Stimulated activated CD4-positive, alpha-beta T cell treated with anti-CD3 and anti-CD28 coated beads, Interleukin-15, amount 100 ng/mL, for 1 hour (primary cell): ENCODE measurements around the gene FCAMR.

Source experiments
- DNase-seq, 2 donors: peaks; one replicate each; pipeline ENCODE4 v3.0.0-alpha.2; 2020; ENCODE audit warnings: low read depth in 1 of 2, low spot score in 1 of 2

FCAMR gene

DNA sequence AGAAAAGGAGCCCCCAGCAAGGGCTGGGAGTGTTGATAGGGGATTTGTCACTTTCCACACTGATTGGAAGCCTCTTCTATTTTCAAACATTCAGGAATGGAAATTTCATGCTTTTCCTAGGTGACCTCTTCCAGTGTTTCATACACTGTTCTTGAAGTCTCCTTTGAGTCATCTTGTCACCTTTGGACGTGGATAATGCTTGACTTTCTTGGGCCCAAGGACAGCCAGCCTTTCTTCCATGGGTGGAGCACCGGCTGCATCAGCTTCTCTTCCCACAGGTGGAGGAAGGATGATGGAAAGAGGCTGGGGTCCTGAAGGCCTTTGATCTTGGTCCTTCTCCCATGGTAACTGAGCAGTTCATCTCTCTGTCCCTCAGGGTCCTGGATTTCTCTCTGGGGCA is 12.1 kb downstream of the FCAMR start:
- no peak for DNase-seq

DNA sequence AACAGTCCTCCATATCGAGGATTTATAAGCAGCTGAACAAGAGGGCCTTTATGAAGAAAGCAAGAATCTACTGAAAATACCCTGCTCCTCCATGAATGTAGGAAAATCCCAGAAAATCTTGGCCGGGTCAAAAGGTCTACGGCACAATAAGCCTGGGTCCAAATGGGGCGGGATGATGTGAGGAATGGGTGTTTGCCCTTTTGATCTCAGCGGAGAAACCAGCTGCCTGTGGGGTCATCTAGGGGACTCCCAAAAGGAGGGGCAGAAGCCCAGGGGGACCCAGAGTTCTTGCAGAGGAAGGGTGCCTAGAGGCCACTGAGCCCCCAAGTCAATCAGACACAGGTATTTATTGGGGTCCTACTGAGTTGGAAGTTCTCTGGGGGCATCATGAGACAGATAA is 12.6 kb downstream of the FCAMR start:
- no peak for DNase-seq

DNA sequence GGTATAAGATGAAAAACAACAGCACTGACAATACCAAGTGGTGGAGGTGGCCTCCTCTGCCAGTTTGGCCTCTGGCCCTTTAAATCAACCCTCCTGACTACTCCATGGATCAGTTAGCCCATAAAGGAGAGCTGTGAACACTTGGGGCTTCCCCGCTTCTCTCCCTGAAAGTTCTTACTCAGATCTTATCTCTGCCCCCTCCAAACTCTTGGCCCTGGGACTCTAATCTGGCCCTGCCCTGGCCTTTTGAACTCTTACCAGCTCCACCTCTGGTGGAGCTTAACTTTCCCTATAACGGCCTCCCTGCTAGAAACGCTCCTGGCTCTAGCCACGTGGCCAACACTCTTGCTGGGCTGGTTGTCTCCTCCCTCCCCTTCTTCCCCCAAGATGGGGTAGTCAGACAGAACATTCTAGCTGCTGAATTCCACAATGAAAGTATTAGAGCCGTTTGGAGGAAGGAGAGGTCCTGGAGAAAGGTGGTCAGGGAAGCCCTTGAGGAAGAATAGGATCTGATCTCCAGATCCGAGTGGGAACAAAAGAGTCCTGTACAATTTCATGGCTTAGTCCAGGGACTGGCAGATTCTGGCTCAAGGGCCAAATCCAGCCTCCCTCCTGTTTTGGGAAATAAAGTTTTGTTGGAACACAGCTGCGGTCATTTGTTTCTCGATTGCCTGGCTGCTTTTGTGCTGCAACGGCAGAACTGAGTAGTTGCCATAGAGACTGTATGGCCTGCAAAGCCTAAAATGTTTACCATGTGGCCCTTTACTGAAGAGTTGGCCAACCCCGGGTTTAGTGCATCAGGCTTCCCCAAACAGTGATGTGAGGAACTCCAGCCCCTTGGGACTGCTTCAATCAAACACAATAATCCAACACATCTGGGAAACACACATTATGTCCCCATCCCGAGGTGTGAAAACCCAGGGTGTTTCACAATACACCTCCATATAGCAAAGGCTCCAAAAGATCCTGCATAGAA is 14.5 kb downstream of the FCAMR start:
- DNase-seq = no peak

DNA sequence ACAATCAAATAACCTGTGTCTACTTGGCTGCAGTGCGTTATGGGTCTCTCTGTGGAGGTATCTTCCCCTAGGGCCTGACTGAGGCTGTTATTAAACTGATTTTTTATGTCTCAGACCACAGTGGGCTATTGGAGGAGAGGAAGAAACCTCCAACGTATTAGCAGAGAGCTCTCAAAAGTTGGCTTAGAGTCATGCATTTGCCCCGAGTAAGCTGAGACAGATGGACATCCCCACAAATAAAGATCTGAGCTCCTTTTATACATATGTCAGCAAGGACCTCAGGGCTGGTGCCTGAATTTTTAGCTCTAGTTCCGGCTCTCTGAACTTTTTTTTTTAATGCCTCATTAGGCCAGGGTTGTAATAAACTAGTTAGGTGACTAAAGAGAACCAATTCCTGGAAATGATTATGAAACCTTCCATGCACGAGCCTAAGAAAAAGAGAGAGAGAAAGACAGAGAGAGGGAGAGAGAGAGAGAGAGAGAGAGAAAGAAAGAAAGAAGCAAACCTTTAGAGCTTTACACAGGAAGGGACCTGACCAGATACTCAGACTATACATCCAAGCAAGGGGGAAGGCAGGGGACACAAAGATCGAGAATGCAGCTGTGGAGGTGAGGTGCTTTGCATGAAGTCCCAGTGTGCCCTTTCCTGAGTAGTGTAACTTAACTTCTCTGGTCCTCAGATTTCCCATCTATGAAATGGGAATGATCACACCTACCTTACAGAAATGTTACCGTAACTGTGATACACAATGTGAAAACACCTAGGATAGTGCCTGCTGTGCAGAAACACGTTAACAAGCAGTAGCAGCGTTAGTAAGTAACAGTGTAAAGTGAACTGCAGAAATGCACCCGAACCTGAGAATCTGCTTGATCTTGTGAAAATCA is 15.6 kb downstream of the FCAMR start:
- DNase-seq = no peak

DNA sequence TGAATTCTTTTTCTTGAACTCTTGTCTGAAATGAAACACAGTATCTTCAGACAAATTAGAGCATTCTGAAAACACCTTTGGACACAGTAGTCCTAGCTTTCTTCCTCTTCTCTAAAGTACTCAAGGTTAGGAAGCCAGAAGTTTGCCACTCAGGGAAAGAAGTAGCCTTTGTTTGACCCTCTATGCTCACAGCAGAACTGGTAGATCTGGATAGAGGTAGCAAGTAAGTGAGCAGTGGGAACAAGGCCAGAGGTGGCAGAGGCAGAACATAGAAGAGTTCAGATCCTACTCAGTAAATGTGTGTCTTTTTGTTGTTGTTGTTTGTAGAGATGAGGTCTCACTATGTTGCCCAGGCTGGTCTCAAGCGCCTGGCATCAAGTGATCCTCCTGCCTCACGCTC is 16.6 kb downstream of the FCAMR start:
- no peak for DNase-seq

DNA sequence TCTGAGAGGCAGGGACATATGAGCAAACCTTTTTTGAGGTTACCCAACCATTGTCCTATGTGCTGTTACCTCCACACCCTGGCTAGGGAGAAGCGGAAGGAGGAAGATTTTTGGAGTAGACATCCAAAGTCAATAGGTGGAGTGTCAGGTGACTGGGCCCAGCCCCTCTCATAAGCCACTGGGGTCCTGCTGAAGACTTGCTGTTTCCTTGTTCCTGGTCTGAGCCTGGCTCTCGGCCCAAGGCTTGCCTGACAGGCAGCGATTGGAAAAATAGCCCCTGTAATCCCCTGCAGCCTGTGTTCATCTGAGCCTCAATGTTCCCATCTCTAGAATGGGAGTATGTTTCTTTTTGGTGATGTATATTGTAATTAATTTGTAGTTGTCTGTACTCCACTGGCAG is 17.1 kb downstream of the FCAMR start:
- no peak for DNase-seq

DNA sequence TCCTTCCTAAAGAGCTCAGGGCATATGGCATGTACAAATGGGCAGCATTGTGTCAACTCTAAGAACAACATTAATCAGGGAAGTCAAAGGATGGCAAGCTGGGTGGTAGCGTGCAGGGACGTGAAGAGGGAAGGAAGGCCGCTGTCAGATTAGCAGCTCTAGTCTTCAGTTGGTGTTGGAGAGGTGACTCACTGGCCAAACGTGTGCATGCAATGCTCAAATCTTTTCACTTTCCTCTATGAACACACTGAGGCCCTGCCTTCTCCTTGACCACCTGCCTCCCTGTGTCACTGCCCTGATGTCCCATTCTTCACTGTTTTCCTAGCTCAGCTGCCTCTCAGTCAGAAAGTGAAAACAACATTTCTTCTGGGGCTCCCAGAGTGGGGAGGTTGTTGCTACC is 18.1 kb downstream of the FCAMR start:
- no peak for DNase-seq

DNA sequence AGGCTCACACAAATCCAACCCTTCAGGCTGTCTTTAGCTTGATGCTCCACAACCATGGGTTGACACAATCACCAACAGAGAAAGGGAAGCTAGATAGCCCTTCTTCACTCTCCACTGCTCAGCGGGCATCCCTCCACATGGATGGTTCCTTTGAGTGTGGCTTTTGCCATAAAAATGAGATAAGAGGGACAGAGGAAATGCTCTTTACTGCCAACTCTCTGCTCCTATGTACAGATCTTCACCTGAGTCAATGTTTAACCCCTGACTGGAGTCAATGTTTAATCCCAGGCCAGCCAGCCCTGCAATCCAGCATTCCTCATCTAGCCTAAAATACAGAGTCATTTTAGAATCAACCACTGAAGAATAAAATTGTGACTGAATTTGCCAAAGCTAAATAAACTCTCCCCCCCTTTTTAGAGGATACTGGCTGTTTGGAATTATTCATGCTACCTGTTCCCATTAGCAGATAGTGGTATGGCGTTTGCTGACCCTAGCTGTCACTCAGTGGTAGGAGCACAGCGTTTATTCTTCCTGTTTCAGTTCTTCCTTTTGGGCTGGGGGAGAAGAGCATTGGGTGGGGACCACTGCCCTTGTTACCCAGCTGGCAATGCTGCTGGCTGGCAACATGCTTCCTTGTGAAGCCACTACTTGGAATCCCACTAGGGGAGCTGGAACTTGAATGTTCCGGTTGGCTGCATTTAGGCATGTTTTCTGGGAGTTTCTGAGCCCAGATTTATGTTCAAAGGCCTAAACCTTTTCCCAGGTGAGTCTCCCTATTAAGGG is 18.8 kb downstream of the FCAMR start:
- no peak for DNase-seq

DNA sequence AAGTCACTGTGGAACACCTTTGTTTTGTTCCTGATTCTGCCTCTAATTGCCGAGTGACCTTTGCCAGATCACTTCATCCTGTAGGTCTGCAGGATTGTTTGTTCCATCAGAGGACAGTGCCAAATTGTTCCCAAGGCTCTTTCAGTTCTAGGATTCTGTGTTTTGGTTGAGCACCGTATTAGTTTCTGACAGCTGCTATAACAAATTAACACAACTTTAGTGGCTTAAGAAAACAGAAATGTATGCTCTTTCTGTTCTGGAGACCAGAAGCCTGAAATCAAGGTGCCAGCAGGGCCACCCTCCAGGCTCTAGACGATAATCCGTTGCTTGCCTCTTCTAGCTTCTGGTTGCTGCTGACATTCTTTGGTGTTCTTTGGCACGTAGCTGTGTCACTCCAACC is 20.6 kb downstream of the FCAMR start:
- DNase-seq = no peak

DNA sequence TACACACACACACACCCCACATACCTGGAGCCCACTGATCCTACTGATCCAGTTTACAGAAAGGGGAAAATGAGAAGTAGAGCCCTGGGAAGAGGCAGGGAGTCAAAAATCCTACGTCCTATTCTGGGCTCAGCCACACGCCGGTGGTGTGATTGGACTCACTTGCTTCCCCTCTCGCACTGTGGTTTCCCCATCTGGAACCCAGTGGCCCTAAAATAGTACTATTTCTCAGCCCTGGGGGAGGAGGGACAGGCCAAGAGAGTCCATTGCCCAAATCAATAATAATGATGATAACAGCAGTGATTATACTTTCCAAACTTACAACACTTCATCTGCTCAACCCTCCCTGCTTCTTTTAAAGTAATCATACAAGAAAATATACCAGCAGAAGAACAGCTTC is 21.1 kb downstream of the FCAMR start:
- no peak for DNase-seq

DNA sequence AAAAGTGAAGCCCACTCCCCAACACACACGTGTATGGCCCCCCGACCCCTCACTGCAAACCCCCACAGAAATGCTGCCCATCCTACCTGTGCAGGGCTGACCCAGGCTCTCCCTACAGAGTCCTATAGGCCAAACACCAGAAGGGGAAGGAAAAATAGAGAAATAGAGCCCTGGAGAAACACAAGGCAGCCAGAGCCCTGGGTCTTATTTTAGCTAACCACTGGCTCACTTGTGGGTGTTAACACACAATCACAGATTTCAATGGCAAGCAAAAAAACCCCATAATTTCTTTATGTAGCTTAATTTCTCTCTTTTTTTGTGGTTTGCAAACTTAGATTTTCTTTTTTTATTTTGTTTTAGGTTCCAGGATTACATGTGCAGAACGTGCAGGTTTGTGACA is 23.0 kb downstream of the FCAMR start:
- DNase-seq = no peak

DNA sequence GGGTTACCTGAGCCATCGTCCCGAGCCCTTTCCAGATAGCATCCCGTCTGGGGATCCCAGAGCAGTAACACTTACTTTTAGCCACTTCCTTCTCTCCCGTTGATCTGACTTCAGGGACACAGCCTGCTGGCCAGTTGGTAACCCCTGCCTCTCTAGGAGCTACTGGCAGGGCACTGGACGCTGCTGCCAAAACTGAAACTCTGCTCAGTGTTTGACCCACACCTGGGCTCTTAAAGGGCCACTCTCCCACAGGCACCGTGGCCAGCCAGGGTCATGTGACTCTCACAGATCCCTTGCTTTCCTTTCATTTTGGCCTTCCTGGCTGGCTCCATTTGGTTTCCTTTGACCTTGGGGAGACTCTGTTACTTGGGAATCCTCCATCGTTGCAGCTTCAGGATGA is 24.0 kb downstream of the FCAMR start, which contains the start of gene PIGR:
TSS of gene PIGR (minus strand) at position 206 of the 400 bp plus-strand sequence. CDS start 5,935 bp downstream, outside the sequence.
- no peak for DNase-seq

DNA sequence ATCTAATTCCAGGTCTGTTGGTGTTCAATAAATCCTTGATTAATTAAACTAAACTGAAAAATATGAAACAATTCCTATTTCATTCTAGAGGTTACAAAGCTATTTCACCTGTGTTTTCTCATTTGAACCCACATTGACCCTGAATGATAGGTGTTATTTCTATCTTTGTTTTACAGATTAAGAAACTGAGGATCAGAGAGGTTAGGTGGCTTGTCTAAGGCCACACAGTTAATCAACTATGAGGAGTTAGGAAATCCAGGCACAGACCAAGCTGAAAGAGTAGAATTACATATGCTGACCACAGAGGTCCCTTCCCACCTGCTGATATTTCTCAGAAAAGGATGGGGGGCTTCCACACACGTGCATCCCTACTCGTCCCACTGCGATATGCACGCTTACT is 24.5 kb downstream of the FCAMR start:
- no peak for DNase-seq

DNA sequence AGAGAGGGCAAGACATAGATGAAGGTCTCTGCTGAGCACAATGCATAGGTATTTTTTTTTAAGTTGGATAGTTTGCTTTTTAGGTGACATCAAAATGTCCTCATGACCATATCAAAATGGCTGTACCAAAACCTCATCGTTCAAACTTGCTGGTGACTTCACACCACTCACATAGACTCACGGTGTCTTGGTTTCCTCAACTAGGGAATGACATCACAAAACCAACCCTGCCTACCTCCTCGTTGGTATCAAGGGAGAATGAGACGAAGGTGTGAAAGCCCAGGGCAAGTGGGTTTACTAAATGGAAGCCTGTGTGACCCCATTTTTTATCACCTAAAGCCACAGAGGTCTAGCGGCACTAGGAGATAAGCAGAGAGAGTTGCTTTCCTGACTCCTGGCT is 25.6 kb downstream of the FCAMR start:
- no peak for DNase-seq

DNA sequence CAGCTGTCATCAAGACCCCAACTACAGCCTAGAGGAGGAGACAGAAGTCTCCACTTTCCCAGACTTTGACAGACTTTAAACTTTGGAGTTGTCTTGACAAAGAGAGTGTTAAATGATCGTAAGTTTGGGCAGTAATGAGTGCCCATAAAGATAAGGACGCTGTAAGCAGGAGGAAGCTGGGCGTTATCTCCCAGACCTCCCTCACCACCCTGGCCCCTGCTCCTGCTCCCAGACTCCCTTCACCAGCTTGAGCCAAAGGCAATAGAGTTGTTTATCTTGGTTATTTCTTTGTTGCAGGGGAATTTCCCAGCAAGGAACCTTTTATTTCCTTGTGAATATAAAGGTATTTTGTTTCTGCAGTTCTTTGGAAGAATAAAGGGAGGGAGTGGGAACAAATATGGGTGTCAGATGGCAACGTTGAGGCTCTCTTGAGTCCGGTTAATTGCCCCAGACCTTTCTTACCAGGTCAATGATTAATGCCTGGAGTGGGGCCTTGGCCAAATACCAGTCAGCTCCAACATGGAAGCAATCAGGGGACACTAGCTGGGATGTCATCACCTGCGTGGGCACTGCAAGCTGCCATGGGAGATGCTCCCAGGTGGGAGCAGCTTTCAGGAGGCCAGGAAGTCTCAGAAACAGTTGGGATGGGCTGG is 28.4 kb downstream of the FCAMR start:
- DNase-seq = no peak

DNA sequence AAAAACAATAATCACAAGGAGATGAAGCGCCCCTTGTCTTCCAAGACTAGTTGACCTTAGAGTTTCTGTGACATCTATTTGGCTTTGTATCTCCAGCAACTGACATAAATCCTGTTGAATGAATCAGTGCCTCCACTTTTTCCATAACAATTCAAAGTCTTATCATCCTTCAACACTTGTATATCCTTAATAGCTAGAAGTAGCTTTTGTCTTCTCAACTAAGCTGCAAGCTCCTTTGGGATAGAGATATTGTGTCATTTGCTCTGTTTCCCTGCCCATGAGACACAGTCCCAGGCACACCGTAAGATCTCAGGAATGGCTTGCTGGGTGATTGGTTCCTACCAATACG is 29.7 kb downstream of the FCAMR start:
- no peak for DNase-seq

DNA sequence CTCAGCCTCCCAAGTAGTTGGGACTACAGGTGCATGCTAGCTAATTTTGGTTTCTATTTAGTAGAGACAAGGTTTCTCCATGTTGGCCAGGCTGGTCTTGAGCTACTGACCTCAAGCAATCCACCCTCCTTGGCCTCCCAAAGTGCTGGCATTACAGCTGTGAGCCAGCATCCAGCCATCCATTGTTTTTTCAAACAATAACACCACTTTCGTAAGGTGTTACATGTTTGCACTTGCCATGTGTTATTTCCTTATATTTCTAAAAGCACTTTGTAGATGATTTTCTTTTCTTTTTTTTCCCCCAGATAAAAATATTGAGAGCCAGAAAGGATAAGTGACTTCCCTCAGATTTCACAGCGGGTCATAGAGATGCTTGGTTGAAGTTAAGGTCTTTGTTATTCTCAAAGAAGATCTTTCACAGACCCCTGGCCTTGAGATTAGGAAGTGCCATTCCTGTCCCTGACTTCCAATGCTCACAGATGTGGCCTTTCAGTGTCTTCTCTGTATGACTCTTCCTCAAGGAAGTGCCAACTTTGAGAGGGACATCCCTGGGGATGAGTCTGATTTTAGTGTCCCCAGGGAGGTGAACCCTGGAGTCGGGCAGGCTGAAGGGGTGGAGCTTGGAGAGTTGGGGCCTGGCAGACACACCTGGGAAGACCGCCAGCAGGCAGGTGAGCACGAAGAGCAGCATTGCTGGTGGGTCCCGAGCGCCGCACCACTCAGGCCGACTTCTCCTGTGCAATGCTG is 30.2 kb downstream of the FCAMR start:
- no peak for DNase-seq

DNA sequence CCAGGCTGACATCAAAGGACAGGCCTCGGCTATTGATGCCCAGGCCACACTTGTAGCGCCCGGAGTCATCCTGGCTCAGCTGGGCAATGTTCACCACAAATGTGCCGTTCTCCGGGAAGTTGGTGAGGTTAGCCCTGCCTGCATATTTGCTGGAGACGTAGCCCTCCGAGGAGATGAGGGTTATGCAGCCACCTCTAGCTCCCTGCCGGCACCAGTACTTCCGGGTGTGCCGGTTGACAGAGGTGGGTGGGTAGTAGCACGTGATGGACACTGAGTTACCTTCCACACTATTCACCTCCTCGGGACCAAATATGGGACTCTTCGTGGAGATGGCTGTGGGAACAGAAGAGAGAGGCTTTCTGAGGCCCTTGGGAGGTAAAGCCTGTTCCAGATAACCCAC is 31.1 kb downstream of the FCAMR start:
- DNase-seq = no peak

DNA sequence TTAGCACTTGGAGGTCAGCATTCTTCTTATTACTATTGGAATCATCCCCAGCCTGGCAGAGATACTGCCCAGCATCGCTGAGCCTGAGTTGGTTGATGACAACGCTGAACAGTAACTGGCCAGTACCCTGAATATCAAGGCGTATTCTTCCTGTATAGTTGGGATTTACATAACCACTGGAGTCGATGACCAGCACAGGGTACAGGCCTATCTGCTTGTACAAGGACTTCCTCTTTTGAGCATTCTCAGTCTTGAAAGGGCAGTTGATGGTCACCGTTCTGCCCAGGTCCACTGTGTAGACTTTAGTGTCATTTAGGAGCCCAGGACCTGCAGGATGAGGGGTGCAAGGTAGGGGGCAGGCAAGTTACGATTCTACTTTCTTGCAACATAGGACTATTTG is 32.8 kb downstream of the FCAMR start:
- DNase-seq = no peak

DNA sequence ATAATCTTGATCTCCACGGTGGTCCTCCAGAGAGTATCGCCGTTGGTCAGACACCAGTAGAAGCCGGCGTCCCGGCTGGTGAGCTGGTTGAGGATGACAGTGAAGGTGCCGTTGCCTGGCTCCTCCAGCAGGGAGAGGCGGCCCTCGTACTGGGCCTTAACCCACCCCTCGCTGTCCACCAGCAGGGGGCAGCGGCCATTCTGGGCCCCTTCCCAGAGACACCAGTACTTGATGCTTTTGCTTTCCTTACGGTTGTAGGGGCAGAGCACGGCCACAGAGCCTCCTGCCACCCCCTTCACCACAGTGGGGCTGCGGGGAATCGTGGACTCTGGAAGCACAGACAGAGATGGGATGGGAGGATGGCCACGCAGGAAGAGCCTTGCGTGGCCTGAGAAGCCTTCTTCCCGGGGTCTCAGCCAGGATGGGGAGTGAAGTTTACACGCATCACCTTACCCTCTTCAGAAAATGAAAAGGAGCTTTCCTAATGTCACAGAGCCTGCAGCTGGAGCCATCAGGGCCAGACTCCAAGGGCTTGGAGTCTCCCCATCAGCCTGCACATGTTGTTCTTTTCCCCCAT is 34.7 kb downstream of the FCAMR start:
- no peak for DNase-seq
